Liver (tissue), 3 donors: ENCODE data around the gene OXNAD1.

Experiments used
- EGR1 ChIP-seq, 2 donors: IDR thresholded peaks; 2 replicates each; pipeline ENCODE4 v1.6.1; 2016 to 2018; ENCODE audit warnings: antibody characterized with exemption in 2 of 2, low read depth in 2 of 2
- FOXA1 ChIP-seq: IDR thresholded peaks from 2 replicates; pipeline ENCODE4 v1.6.1; 2016; ENCODE audit warnings: antibody characterized with exemption
- GABPA ChIP-seq, 2 donors: IDR thresholded peaks in 1 of 2; conservative IDR thresholded peaks in 1 of 2; 2 replicates each; pipeline ENCODE4 v1.6.1; 2016; ENCODE audit warnings: antibody characterized with exemption in 2 of 2, mild to moderate bottlenecking in 1 of 2, moderate library complexity in 1 of 2
- JUND ChIP-seq, 2 donors: IDR thresholded peaks; 2 replicates each; pipeline ENCODE4 v1.6.1; 2016; ENCODE audit warnings: antibody characterized with exemption in 2 of 2
- NR2F2 ChIP-seq: IDR thresholded peaks from 2 replicates; pipeline ENCODE4 v1.6.1; 2016; ENCODE audit warnings: antibody characterized with exemption
- RAD21 ChIP-seq, 2 donors: IDR thresholded peaks; 2 replicates each; pipeline ENCODE4 v1.6.1; 2016; ENCODE audit warnings: antibody characterized with exemption in 2 of 2, mild to moderate bottlenecking in 2 of 2
- RXRA ChIP-seq, 2 donors: IDR thresholded peaks; 2 replicates each; pipeline ENCODE4 v1.6.1; 2017 to 2018; ENCODE audit warnings: antibody characterized with exemption in 2 of 2, mild to moderate bottlenecking in 1 of 2
- SP1 ChIP-seq: IDR thresholded peaks from 2 replicates; pipeline ENCODE4 v1.6.1; 2018; ENCODE audit warnings: antibody characterized with exemption, mild to moderate bottlenecking
- TAF1 ChIP-seq: conservative IDR thresholded peaks from 2 replicates; pipeline ENCODE4 v1.6.1; 2016; ENCODE audit warnings: antibody characterized with exemption, mild to moderate bottlenecking
- YY1 ChIP-seq: IDR thresholded peaks from 2 replicates; pipeline ENCODE4 v1.6.1; 2016; ENCODE audit warnings: antibody characterized with exemption, mild to moderate bottlenecking
- TF ChIP-seq, protein P1 (sequence below): fragments of 150-350 bp; IDR thresholded peaks from 2 replicates; pipeline ENCODE4 v1.5.1; 2017; ENCODE audit warnings: improper control_type of control experiment, low read depth, low read length; ENCODE audit not compliant: missing input control
- TF ChIP-seq, protein P2 (sequence below): IDR thresholded peaks from 2 replicates; pipeline ENCODE4 v1.6.1; 2016; ENCODE audit warnings: antibody characterized with exemption, mild to moderate bottlenecking
- TF ChIP-seq, protein P3 (sequence below): IDR thresholded peaks from 2 replicates; pipeline ENCODE4 v1.6.1; 2016; ENCODE audit warnings: antibody characterized with exemption
- TF ChIP-seq, protein P4 (sequence below): IDR thresholded peaks from 2 replicates; pipeline ENCODE4 v1.6.1; 2016; ENCODE audit warnings: antibody characterized with exemption
- donor health status: healthy.
- donor health status: healthy.

DNA sequence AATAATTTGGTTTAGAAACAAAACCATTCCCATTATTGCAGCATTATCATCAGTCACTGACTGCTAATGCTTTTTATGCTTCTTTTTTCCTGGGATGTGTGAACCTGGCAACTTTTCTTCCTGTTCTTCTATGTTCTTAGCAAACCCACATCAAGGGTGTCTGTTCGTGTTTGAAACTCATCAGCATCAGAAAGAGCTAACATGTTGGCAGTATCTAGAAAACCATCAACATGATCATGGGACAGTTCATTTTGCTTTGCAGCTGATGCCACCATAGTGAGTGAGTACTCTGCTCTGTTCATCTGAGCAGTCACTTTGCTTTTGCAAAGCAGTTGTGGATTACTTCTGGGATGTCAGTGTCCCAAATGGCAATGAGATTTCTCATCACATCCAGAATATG is 6.1 kb upstream of the OXNAD1 start:
- TF ChIP-seq RAD21 (IDR thresholded peaks at IDR 0.05) (no peak), TAF1 (no peak), JUND (IDR thresholded peaks at IDR 0.05) (no peak), FOXA1 (no peak), GABPA (IDR thresholded peaks at IDR 0.05 in 1 of 2, conservative IDR thresholded peaks at IDR 0.05 in 1 of 2) (no peak), SP1 (no peak), NR2F2 (no peak), RXRA (IDR thresholded peaks at IDR 0.05) (no peak), EGR1 (IDR thresholded peaks at IDR 0.05; ENCODE audit: low read depth in 2 of 2) (no peak), YY1 (no peak)
- TF ChIP-seq, protein P1, sequence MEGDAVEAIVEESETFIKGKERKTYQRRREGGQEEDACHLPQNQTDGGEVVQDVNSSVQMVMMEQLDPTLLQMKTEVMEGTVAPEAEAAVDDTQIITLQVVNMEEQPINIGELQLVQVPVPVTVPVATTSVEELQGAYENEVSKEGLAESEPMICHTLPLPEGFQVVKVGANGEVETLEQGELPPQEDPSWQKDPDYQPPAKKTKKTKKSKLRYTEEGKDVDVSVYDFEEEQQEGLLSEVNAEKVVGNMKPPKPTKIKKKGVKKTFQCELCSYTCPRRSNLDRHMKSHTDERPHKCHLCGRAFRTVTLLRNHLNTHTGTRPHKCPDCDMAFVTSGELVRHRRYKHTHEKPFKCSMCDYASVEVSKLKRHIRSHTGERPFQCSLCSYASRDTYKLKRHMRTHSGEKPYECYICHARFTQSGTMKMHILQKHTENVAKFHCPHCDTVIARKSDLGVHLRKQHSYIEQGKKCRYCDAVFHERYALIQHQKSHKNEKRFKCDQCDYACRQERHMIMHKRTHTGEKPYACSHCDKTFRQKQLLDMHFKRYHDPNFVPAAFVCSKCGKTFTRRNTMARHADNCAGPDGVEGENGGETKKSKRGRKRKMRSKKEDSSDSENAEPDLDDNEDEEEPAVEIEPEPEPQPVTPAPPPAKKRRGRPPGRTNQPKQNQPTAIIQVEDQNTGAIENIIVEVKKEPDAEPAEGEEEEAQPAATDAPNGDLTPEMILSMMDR = no peak
- TF ChIP-seq, protein P2, sequence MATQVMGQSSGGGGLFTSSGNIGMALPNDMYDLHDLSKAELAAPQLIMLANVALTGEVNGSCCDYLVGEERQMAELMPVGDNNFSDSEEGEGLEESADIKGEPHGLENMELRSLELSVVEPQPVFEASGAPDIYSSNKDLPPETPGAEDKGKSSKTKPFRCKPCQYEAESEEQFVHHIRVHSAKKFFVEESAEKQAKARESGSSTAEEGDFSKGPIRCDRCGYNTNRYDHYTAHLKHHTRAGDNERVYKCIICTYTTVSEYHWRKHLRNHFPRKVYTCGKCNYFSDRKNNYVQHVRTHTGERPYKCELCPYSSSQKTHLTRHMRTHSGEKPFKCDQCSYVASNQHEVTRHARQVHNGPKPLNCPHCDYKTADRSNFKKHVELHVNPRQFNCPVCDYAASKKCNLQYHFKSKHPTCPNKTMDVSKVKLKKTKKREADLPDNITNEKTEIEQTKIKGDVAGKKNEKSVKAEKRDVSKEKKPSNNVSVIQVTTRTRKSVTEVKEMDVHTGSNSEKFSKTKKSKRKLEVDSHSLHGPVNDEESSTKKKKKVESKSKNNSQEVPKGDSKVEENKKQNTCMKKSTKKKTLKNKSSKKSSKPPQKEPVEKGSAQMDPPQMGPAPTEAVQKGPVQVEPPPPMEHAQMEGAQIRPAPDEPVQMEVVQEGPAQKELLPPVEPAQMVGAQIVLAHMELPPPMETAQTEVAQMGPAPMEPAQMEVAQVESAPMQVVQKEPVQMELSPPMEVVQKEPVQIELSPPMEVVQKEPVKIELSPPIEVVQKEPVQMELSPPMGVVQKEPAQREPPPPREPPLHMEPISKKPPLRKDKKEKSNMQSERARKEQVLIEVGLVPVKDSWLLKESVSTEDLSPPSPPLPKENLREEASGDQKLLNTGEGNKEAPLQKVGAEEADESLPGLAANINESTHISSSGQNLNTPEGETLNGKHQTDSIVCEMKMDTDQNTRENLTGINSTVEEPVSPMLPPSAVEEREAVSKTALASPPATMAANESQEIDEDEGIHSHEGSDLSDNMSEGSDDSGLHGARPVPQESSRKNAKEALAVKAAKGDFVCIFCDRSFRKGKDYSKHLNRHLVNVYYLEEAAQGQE = no peak
- TF ChIP-seq, protein P3, sequence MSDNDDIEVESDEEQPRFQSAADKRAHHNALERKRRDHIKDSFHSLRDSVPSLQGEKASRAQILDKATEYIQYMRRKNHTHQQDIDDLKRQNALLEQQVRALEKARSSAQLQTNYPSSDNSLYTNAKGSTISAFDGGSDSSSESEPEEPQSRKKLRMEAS = no peak
- TF ChIP-seq, protein P4, sequence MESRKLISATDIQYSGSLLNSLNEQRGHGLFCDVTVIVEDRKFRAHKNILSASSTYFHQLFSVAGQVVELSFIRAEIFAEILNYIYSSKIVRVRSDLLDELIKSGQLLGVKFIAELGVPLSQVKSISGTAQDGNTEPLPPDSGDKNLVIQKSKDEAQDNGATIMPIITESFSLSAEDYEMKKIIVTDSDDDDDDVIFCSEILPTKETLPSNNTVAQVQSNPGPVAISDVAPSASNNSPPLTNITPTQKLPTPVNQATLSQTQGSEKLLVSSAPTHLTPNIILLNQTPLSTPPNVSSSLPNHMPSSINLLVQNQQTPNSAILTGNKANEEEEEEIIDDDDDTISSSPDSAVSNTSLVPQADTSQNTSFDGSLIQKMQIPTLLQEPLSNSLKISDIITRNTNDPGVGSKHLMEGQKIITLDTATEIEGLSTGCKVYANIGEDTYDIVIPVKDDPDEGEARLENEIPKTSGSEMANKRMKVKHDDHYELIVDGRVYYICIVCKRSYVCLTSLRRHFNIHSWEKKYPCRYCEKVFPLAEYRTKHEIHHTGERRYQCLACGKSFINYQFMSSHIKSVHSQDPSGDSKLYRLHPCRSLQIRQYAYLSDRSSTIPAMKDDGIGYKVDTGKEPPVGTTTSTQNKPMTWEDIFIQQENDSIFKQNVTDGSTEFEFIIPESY = no peak
